Colonic mucosa (tissue), 4 donors: Measurements from ENCODE around the gene UNC79. TPM values are rescaled to one million over a fixed set of nuclear protein-coding genes. Genes with fewer than 3 reads are reported as not detected.

ENCODE experiments used
- DNase-seq: peaks from one replicate; pipeline ENCODE4 v3.0.0-alpha.2; 2020
- H3K27ac ChIP-seq: fragments of 200-600 bp; one replicate; pipeline ENCODE4 v1.8.0; 2021
- H3K27me3 ChIP-seq: fragments of 200-600 bp; one replicate; pipeline ENCODE4 v1.8.0; 2021
- H3K36me3 ChIP-seq: fragments of 200-600 bp; one replicate; pipeline ENCODE4 v1.8.0; 2021
- H3K4me1 ChIP-seq: fragments of 200-600 bp; one replicate; pipeline ENCODE4 v1.8.0; 2021; ENCODE audit warnings: mild to moderate bottlenecking
- H3K4me3 ChIP-seq: fragments of 200-600 bp; one replicate; pipeline ENCODE4 v1.8.0; 2021
- H3K9ac ChIP-seq, 2 donors: one replicate each; pipeline ENCODE4 v1.7.0; 2013; ENCODE audit warnings: control low read depth in 2 of 2, low read depth in 2 of 2, low read length in 2 of 2
- H3K9me3 ChIP-seq: fragments of 200-600 bp; one replicate; pipeline ENCODE4 v1.8.0; 2021
- intact Hi-C: fragments of 100-400 bp; cut with DNase I; formaldehyde crosslinking; loops from one replicate; pipeline ENCODE4 v1.14.1; 2022
- total RNA-seq, 2 donors: library from RNA; stranded (reverse); fragmentation: NEBNext Ultra II Directional in 1 of 2; extraction: Animal tissue kit (Norgen Biotek cat#: 25700) in 1 of 2; gene quantifications; one replicate each; pipeline ENCODE4 v1.2.1, GENCODE V29; 2021
- TF ChIP-seq, protein P1 (sequence below): fragments of 200-600 bp; IDR thresholded peaks from one replicate; pipeline ENCODE4 v1.8.0; 2022; ENCODE audit warnings: antibody characterized with exemption, mild to moderate bottlenecking
- donor health status: healthy.
- donor health status: DM: no; HTN: no; CAD: no.
- donor health status: DM: no; HTN: no; CAD: no.

Gene UNC79
- total RNA-seq, 2 donors from 2014 or later: 0.17 to 0.21 TPM

DNA sequence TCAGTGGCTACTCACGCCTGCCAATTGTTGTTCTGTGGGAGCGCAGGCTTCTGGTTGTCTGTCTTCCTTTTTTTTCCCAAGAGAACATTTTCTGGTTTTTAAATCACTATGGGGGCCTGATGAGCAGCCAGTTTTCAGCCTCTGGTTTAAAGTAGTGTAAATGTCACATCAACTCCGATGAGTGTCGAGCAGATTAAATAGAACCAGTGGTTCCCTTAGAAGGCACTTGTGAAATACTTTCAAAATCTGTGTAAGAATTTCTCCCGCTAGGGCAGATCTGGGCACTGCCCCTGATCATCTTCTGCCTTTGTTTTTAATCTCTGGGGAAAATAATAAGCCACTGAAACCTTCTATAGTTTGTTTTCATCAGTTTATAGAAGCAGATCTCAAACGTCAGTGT, 227.1 kb downstream of the UNC79 start:
- TF ChIP-seq, protein P1, sequence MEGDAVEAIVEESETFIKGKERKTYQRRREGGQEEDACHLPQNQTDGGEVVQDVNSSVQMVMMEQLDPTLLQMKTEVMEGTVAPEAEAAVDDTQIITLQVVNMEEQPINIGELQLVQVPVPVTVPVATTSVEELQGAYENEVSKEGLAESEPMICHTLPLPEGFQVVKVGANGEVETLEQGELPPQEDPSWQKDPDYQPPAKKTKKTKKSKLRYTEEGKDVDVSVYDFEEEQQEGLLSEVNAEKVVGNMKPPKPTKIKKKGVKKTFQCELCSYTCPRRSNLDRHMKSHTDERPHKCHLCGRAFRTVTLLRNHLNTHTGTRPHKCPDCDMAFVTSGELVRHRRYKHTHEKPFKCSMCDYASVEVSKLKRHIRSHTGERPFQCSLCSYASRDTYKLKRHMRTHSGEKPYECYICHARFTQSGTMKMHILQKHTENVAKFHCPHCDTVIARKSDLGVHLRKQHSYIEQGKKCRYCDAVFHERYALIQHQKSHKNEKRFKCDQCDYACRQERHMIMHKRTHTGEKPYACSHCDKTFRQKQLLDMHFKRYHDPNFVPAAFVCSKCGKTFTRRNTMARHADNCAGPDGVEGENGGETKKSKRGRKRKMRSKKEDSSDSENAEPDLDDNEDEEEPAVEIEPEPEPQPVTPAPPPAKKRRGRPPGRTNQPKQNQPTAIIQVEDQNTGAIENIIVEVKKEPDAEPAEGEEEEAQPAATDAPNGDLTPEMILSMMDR: no peak
- H3K9me3 ChIP-seq: no peaks in the 10 kb centered on the region
- intact Hi-C loops: loop anchor here (5.0 kb wide), 1 partner anchor 124 kb away; no protein-coding TSS in a partner anchor
- H3K36me3 ChIP-seq: no peaks in the 10 kb centered on the region
- no peaks in the 10 kb centered on the region for H3K27me3 ChIP-seq
- H3K27ac ChIP-seq: no peak overlapping the region
- no peak overlapping the region for H3K4me3 ChIP-seq
- DNase-seq: no peak
- no peaks in the 10 kb centered on the region for H3K4me1 ChIP-seq
- H3K9ac ChIP-seq: no peak overlapping the region

DNA sequence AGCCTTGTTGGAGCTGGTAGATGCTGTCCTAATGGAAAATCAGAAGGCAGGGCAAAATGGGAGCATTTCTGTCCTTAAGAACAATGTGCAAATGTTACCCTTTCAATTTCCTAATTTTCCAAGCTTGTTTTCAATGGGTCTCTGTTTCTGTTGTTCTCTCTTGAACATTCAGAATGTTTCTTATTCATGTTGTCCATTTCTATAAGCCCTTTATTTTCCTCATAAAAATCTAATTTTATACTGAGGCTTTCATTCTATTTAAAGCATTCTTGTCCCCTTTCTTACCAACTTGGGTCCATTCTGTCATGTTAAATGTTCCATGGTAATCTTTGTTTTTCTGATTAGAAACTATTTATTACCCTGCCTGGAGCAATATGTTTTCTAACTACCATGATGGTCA, 232.6 kb downstream of the UNC79 start:
- H3K9ac ChIP-seq: no peak overlapping the region
- DNase-seq: no peak
- H3K4me3 ChIP-seq: no peak overlapping the region
- no peaks in the 10 kb centered on the region for H3K36me3 ChIP-seq
- intact Hi-C loops: no loop called here
- H3K27ac ChIP-seq: no peak overlapping the region
- H3K27me3 ChIP-seq: no peaks in the 10 kb centered on the region
- H3K9me3 ChIP-seq: no peaks in the 10 kb centered on the region
- TF ChIP-seq, protein P1: no peak
- H3K4me1 ChIP-seq: no peaks in the 10 kb centered on the region

DNA sequence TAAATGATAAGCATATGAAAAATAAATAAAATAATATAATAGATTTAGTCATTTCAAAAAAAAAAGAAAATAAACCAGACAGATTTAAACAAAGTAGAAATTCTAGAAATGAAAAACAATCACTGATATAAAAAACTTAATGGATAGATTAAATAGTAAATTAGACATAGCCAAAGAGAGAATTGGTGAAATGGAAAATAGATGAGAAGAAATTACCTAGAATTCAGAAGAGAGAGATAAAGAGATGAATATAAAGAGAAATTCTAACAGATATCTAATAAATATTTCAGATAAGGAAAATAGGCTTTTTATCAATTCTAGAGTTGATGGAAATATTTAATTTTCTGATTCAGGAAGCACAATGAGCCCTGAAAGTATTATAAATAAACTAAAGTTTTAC, 234.4 kb downstream of the UNC79 start:
- Histone ChIP-seq H3K4me1 (no peaks in the 10 kb centered on the region), H3K4me3 (no peak overlapping the region), H3K27ac (no peak overlapping the region), H3K9ac (no peak overlapping the region), H3K36me3 (no peaks in the 10 kb centered on the region), H3K9me3 (no peaks in the 10 kb centered on the region), H3K27me3 (no peaks in the 10 kb centered on the region)
- intact Hi-C loops: no loop called here
- no peak for DNase-seq
- TF ChIP-seq, protein P1: no peak

DNA sequence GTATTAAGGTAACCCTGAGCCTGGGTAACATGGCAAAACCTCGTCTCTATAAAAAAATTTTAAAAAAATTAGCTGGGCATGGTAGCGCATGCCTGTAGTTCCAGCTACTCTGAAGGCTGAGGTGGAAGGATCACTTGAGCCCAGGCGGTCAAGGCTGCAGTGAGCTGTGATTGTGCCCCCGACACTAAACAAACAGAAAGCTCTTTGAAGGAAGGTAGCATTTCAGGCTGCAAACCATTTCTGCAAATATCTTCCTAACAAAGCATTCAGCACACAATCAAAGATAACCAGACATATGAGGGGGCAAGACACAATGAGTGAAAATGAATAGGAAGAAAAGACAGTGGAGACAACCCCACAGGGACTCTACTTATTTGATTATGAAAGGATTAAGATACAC, 238.9 kb downstream of the UNC79 start:
- TF ChIP-seq, protein P1: no peak
- H3K4me1 ChIP-seq: no peaks in the 10 kb centered on the region
- no peak overlapping the region for H3K9ac ChIP-seq
- H3K36me3 ChIP-seq: no peaks in the 10 kb centered on the region
- no peaks in the 10 kb centered on the region for H3K27me3 ChIP-seq
- no peak overlapping the region for H3K27ac ChIP-seq
- no peak overlapping the region for H3K4me3 ChIP-seq
- H3K9me3 ChIP-seq: no peaks in the 10 kb centered on the region
- no peak for DNase-seq
- intact Hi-C loops: no loop called here

- no peak for DNase-seq
- TF ChIP-seq, protein P1: no peak
- no peaks in the 10 kb centered on the region for H3K4me1 ChIP-seq
- H3K36me3 ChIP-seq: no peaks in the 10 kb centered on the region
- no peak overlapping the region for H3K27ac ChIP-seq
- no peak overlapping the region for H3K4me3 ChIP-seq
- H3K9ac ChIP-seq: no peak overlapping the region
- H3K9me3 ChIP-seq: no peaks in the 10 kb centered on the region
- intact Hi-C loops: no loop called here
- H3K27me3 ChIP-seq: no peaks in the 10 kb centered on the region
Observed at GRCh38 chr14:93674343-93674742, 243.6 kb downstream of the UNC79 start.

DNA sequence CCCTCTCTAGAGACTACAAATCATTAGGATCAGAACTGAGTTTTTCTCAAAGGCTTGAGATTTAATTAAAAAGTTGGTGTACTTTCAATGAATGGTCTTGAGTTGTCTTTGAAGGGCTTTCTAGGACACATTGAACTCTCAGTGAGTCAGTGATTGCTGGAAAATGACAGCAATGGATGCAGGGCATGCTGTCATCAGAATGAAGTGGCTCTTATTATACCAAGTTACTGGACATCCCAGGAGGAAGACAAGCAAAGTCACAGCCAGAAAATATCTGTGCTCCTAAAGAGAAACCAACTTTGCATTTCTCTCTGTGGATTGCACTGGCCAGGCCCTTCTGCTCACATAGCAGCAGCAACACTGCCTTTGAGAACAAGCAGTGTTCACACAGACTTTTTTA, 244.9 kb downstream of the UNC79 start:
- H3K36me3 ChIP-seq: no peaks in the 10 kb centered on the region
- H3K27ac ChIP-seq: no peak overlapping the region
- no peaks in the 10 kb centered on the region for H3K4me1 ChIP-seq
- DNase-seq: no peak
- H3K9me3 ChIP-seq: no peaks in the 10 kb centered on the region
- TF ChIP-seq, protein P1: no peak
- no peaks in the 10 kb centered on the region for H3K27me3 ChIP-seq
- no peak overlapping the region for H3K9ac ChIP-seq
- intact Hi-C loops: no loop called here
- H3K4me3 ChIP-seq: no peak overlapping the region
